Central memory CD8-positive, alpha-beta T cell (primary cell): ENCODE measurements around the gene SLC23A3.

Experiments
- ATAC-seq: fragments of 150-1000 bp; cut with Tn5 transposase; replicated peaks from 2 replicates; pipeline ENCODE4 v1.10.0; 2022; ENCODE audit warnings: mild to moderate bottlenecking, moderate FRiP score, moderate number of reproducible peaks; ENCODE audit not compliant: poor library complexity, severe bottlenecking; ENCODE audit errors: extremely low read depth
- DNase-seq, 2 donors: peaks; one replicate each; pipeline ENCODE4 v3.0.0; 2021; ENCODE audit warnings: low spot score in 2 of 2
- H3K27ac Mint-ChIP-seq: one replicate; pipeline ENCODE4 v1.8.0; 2022; ENCODE audit warnings: low read depth, mild to moderate bottlenecking, moderate library complexity, mixed read lengths
- H3K27me3 Mint-ChIP-seq: one replicate; pipeline ENCODE4 v1.8.0; 2022; ENCODE audit warnings: mixed read lengths
- H3K36me3 Mint-ChIP-seq: one replicate; pipeline ENCODE4 v1.8.0; 2022; ENCODE audit warnings: mild to moderate bottlenecking, moderate library complexity, mixed read lengths; ENCODE audit not compliant: insufficient read depth
- H3K4me1 Mint-ChIP-seq: one replicate; pipeline ENCODE4 v1.8.0; 2022; ENCODE audit warnings: mixed read lengths
- H3K4me3 Mint-ChIP-seq: one replicate; pipeline ENCODE4 v1.8.0; 2022; ENCODE audit warnings: mild to moderate bottlenecking, moderate library complexity, mixed read lengths
- H3K9me3 Mint-ChIP-seq: one replicate; pipeline ENCODE4 v1.8.0; 2022; ENCODE audit warnings: mixed read lengths

The SLC23A3 gene

DNA sequence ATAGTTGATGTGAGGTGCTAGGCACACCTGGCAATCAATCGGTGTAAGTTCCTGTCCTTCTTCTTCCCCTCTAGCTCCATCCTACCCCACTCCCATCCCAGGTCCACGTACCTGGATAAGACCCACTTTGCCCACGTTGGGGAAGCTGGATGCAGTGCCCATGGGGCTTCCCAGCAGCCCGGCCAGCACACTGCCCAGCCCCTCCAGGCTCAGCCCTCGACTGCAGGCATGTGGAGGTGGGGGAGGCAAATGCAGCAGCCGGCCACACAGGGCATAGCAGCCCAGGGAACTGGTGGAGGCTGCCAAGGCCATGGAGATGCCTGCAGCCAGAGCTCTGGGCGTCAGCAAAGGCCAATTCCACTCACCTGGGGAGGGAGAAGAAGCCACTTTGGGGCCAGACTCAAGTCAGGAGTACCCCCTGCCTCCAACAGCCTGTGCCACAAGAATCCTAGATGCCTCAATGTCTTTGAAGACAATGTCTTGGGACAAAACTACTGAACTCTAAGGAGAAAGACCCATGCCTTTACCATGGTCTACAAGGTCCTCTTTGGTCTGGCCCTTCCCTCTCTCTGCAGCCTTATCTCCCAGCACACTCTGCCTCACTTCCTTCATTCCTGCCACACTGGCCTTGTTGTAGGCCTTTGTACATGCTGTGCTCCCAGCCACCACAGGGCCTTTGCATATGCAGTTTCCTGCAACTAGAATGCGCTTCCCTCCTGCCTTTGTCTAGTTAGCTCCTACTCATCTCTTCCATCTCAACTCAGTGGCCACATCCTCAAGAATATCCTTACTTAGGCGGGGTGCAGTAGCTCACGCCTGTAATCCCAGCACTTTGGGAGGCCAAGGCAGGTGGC, 4.5 kb downstream of the SLC23A3 start:
- no peak overlapping the region for H3K27ac Mint-ChIP-seq
- peaks cover 12% of the 10 kb centered on the region for H3K36me3 Mint-ChIP-seq
- H3K27me3 Mint-ChIP-seq = no peaks in the 10 kb centered on the region
- no peak overlapping the region for H3K4me3 Mint-ChIP-seq
- DNase-seq (no peak), ATAC-seq (no peak)
- peaks cover 11% of the 10 kb centered on the region for H3K4me1 Mint-ChIP-seq
- no peaks in the 10 kb centered on the region for H3K9me3 Mint-ChIP-seq

DNA sequence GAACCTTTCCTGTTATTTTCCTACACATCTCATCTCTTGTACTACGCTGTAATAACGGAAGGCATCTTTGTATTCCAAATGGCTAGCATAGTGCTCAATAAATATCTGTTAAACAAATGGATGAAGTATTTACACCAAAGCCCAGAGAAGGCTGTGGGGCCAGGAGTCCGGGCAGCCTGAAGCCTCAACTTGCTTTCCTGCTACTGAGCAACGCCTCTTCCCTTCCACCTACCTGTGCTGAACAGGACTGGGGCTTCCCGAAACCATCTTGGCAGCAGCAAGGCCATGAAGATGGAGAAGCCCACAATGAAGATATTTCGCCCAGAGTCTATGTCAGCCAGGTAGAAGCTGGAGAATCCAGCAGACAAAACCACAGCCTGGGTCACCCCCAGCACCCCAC, 6.7 kb downstream of the SLC23A3 start:
- no peak for DNase-seq
- Mint-ChIP-seq H3K9me3 (no peaks in the 10 kb centered on the region), H3K27ac (no peak overlapping the region), H3K4me3 (no peak overlapping the region), H3K4me1 (peaks cover 18% of the 10 kb centered on the region), H3K36me3 (peaks cover 18% of the 10 kb centered on the region), H3K27me3 (no peaks in the 10 kb centered on the region)
- ATAC-seq = no peak

DNA sequence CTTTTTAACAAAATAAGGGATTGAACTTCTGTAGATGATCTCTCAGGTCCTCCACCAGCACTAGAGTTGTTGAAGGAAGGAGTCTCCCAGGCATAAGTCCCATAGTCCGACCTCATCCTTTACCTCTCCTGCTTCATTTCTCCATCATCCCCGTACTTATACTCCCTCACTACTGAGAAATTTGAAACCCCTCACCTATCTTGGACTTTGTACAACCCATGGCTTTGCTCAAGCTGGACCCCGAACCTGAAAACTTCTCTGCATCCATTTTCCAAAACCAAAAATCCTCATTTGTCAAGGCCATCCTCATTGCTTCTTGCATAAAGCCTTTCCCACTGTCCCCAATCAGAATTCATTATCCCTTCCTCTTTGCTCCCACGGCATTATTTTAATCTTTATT, 8.7 kb downstream of the SLC23A3 start:
- Mint-ChIP-seq H3K4me1 (peaks cover 18% of the 10 kb centered on the region), H3K27me3 (no peaks in the 10 kb centered on the region)

DNA sequence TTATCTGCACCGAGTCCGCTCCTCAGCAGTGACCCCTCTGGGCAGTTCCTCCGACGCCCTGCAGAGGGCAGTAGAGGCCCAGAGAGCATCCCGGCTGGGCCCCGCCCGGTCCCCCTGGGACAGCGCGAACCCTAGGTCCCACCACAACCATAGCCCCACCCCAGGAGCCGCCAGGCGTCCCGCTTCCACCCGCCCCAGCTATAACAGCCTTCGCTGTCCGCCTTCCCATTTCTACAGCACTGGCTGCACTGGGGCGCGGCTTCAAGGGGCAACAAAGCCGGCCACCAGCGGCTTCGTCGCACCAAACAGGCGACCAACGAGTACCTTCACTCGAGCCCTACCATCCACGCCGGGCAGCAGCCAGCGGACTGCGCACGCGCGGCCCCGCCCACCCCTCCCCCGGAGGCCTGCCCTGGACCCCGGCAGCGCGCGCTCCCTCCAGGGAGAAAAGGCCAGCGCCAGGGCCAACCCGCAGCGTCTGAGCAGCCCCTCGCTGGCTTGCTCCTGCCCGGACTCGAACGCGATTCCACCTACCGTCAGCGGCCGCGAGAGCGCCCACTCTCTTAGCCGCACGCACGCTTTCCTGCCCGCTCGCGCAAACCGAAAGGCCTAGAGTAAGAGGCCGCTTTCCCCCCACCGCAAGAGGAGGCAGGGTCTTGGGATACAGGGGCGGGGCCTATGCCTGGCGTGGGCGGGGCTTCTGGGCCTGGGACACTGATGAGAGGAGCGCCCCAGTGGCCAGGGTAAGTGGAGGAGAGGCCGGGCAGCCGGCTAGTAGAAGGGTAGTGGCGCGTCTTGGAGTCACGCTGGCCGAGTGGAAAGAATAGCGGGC, 9.4 kb downstream of the SLC23A3 start, which contains the start of gene NHEJ1:
Gene NHEJ1, minus strand, starts transcription at position 630 of the 832 bp plus-strand sequence. CDS start 2,453 bp downstream, outside the sequence.
- DNase-seq (peak; percentile 89 to 93), ATAC-seq (peak; percentile 92)
- Mint-ChIP-seq H3K27me3 (no peaks in the 10 kb centered on the region), H3K9me3 (no peaks in the 10 kb centered on the region), H3K4me1 (peaks cover 18% of the 10 kb centered on the region), H3K36me3 (peaks cover 29% of the 10 kb centered on the region), H3K27ac (peak within 1 kb of the TSS; percentile 90), H3K4me3 (peak within 1 kb of the TSS; percentile 88)

More for the DNA sequence above, 8.7 kb downstream of the SLC23A3 start:
- no peak for ATAC-seq
- Mint-ChIP-seq H3K27ac (peak overlapping the region; percentile 90), H3K4me3 (peak overlapping the region; percentile 88), H3K9me3 (no peaks in the 10 kb centered on the region), H3K36me3 (peaks cover 27% of the 10 kb centered on the region)
- no peak for DNase-seq

DNA sequence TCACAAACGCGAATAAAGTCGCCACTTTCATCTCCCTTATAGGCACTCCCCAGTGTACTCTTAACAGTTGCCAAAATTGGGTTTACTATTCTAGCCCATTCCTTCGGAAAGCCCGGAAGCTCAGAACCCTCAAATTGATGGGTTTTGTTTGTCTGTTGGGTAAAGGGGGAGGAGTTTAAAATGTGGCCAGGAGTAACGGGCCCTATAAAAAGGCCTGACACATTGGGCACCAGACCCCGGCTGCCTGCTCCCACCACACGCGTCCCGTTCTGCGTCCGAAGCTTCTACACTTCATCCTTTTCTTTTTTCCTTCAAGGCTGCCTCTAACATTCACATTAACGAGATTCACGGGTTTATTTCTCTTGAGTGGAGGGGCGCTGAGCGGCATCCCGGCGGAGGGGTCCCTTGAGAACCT, 10.1 kb downstream of the SLC23A3 start:
- no peaks in the 10 kb centered on the region for H3K9me3 Mint-ChIP-seq
- DNase-seq (no peak), ATAC-seq (no peak)
- peak overlapping the region; percentile 88 for H3K4me3 Mint-ChIP-seq
- H3K27me3 Mint-ChIP-seq = no peaks in the 10 kb centered on the region
- H3K27ac Mint-ChIP-seq = peak overlapping the region; percentile 90
- peaks cover 31% of the 10 kb centered on the region for H3K36me3 Mint-ChIP-seq
- H3K4me1 Mint-ChIP-seq = peaks cover 18% of the 10 kb centered on the region

DNA sequence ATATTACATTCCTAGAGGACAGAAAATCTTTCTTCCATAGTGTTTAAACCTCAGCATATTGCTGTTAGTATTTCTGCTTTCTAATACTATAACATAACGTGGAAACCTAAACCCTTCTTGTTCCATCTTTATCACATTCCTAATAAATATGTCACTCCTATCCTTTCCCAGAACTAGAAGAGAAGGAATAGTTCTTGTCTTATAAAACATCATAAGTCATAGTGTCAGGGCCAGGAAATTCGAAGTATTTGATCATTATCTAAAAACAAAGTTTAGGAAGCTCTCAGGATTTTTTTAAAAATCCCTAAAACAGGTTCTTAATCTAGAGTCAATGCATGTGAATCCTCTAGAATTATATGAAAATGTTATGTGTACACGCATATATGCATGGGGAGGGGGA, 11.2 kb downstream of the SLC23A3 start:
- ATAC-seq = no peak
- Mint-ChIP-seq H3K4me1 (peaks cover 18% of the 10 kb centered on the region), H3K27me3 (no peaks in the 10 kb centered on the region), H3K4me3 (no peak overlapping the region), H3K36me3 (peaks cover 31% of the 10 kb centered on the region), H3K9me3 (no peaks in the 10 kb centered on the region), H3K27ac (no peak overlapping the region)
- no peak for DNase-seq

DNA sequence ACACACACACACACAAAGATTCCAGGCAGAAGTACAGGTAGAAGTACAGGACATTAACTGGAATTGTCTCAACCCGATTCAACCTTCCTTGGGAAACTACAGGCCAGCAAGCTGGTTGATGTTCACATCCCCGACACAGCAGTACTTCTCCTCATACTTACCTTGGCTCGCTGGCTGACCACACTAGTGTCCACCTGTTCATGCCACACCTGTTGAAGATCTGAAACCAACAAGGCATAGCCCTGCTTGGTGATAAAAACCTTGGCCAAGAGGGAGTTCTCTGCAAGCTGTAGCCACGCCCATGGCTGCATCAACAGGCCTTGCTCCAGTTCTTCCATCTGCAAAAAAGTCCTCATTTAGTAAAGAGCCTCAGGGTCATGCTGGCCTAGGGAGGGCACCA, 11.8 kb downstream of the SLC23A3 start:
- no peaks in the 10 kb centered on the region for H3K27me3 Mint-ChIP-seq
- H3K4me1 Mint-ChIP-seq = peaks cover 18% of the 10 kb centered on the region
- no peaks in the 10 kb centered on the region for H3K9me3 Mint-ChIP-seq
- DNase-seq (no peak), ATAC-seq (no peak)
- peaks cover 33% of the 10 kb centered on the region for H3K36me3 Mint-ChIP-seq
- H3K27ac Mint-ChIP-seq = no peak overlapping the region
- H3K4me3 Mint-ChIP-seq = no peak overlapping the region

DNA sequence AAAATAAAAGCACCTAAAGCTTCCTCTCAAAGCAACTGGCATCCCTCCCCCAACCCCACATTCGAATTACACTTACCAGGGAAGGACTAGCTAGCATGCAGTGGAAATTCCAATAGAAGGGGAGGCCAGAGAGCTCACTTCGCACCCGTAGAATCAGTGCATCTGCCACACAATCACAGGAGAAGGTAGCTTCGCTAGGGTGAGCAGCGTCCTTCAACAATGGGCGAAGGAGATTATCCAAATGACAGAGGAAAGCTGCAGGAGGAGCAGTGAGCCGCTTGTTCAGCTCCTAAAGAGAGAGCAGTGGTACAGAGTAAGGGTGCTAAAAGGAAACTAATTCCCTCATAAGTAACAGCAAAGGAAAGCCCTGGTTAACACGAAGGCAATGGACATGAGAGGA, 12.4 kb downstream of the SLC23A3 start:
- Mint-ChIP-seq H3K27me3 (no peaks in the 10 kb centered on the region), H3K9me3 (no peaks in the 10 kb centered on the region), H3K4me1 (peaks cover 18% of the 10 kb centered on the region), H3K36me3 (peaks cover 33% of the 10 kb centered on the region), H3K27ac (no peak overlapping the region), H3K4me3 (no peak overlapping the region)
- ATAC-seq (no peak), DNase-seq (no peak)

DNA sequence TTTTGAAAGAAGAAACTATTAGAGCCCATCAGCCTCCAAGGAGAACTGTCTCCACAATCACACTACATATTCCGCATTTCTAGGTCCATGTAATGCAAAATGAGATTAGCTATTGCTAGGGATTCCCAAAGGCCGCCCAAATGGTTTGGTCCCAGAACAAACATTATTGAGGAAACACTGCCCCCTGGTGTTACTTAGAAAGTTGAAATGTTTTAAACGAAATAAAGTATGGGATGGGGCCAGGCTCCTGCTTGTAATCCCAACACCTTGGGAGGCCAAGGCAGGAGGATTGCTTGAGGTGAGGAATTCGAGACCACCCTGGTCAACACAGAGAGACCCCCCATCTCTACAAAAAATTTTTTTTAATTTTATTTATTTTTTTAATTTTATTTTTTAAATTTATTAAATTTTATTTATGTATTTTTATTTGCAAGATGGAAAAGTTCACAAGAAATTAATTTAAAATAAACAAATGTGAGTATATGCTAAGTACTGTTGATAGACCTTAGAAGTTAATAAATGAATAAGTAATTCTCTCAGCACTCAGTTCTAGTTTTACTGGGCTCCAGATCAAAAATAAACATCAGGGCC, 14.7 kb downstream of the SLC23A3 start:
- H3K27me3 Mint-ChIP-seq = no peaks in the 10 kb centered on the region
- no peaks in the 10 kb centered on the region for H3K9me3 Mint-ChIP-seq
- peaks cover 32% of the 10 kb centered on the region for H3K36me3 Mint-ChIP-seq
- ATAC-seq (no peak), DNase-seq (no peak)
- H3K4me3 Mint-ChIP-seq = no peak overlapping the region
- H3K27ac Mint-ChIP-seq = no peak overlapping the region
- H3K4me1 Mint-ChIP-seq = peaks cover 6% of the 10 kb centered on the region

DNA sequence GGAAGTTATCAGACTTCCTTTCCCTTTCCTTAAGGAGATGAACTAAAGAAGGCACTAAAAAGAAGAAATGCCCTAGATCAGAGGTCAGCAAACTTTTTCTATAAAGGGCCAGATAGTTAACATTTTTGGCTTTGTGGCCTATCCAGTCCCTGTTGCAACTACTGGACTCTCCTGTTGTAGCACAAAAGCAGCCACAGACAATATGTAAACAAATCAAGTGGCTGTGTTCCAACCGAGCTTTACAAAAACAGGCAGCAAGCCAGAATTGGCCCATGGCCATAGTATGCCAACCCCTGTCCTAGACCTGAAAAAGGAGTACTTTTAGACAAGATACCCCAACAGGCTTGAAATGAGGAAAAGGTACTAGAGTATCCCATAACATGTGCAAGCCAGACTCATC, 20.2 kb downstream of the SLC23A3 start:
- no peaks in the 10 kb centered on the region for H3K27me3 Mint-ChIP-seq
- no peaks in the 10 kb centered on the region for H3K9me3 Mint-ChIP-seq
- H3K27ac Mint-ChIP-seq = no peak overlapping the region
- H3K36me3 Mint-ChIP-seq = peaks cover 44% of the 10 kb centered on the region
- DNase-seq (no peak), ATAC-seq (no peak)
- H3K4me1 Mint-ChIP-seq = no peaks in the 10 kb centered on the region
- H3K4me3 Mint-ChIP-seq = no peak overlapping the region

DNA sequence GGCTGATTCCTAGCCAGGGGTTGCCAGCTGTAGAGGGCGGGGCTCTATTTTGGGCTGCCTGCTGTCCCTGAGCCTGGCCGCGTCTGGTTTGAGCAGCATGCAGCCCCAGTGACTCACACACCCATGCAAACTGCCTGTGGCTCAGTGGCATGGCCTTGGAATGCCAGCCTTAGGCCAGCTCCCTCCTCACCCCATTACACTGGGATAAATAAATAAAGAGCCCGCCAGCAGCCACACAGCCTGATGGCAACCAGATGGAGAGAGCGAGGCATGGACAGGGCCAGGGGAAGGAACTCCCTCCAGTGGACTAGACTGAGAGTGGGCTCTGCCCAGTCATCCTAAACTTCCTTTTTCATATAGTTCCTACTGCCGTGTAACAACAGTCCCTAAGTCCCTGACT, 27.5 kb downstream of the SLC23A3 start:
- H3K4me3 Mint-ChIP-seq = no peak overlapping the region
- DNase-seq = no peak
- H3K4me1 Mint-ChIP-seq = no peaks in the 10 kb centered on the region
- H3K9me3 Mint-ChIP-seq = no peaks in the 10 kb centered on the region
- peaks cover 41% of the 10 kb centered on the region for H3K36me3 Mint-ChIP-seq
- H3K27ac Mint-ChIP-seq = no peak overlapping the region
- no peaks in the 10 kb centered on the region for H3K27me3 Mint-ChIP-seq
- no peak for ATAC-seq

DNA sequence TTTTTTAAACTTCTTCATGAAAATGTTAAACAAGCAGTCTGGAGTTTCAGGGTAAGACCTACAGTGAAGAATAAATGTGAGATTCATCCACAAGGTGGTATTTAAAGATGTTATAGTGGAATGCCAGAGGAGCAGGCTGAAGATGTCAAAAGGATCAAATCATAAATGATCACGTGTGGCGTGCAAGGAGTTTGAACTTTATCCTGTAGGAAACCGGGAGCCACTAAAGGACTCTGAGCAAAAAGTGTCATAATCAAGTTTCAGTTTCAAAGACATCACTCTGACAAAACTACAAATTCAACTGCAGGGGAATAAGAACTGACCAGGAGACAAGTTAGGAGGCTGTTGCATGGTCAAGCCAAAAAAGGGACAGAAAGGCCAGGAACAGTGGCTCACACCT, 29.1 kb downstream of the SLC23A3 start:
- peaks cover 29% of the 10 kb centered on the region for H3K36me3 Mint-ChIP-seq
- H3K4me3 Mint-ChIP-seq = no peak overlapping the region
- no peaks in the 10 kb centered on the region for H3K9me3 Mint-ChIP-seq
- no peak overlapping the region for H3K27ac Mint-ChIP-seq
- no peaks in the 10 kb centered on the region for H3K4me1 Mint-ChIP-seq
- no peaks in the 10 kb centered on the region for H3K27me3 Mint-ChIP-seq
- ATAC-seq (no peak), DNase-seq (no peak)
